HG03565 (cell line): Measurements from ENCODE around the gene LKAAEAR1.
A peak's percentile ranks its signal among the peaks of the same experiment; 100 is the strongest.

Experiments
- ATAC-seq: cut with Tn5 transposase; IDR thresholded peaks from one replicate; pipeline ENCODE4 v1.9.1; 2021; ENCODE audit warnings: mild to moderate bottlenecking, moderate library complexity; ENCODE audit not compliant: unreplicated experiment

Gene LKAAEAR1

DNA sequence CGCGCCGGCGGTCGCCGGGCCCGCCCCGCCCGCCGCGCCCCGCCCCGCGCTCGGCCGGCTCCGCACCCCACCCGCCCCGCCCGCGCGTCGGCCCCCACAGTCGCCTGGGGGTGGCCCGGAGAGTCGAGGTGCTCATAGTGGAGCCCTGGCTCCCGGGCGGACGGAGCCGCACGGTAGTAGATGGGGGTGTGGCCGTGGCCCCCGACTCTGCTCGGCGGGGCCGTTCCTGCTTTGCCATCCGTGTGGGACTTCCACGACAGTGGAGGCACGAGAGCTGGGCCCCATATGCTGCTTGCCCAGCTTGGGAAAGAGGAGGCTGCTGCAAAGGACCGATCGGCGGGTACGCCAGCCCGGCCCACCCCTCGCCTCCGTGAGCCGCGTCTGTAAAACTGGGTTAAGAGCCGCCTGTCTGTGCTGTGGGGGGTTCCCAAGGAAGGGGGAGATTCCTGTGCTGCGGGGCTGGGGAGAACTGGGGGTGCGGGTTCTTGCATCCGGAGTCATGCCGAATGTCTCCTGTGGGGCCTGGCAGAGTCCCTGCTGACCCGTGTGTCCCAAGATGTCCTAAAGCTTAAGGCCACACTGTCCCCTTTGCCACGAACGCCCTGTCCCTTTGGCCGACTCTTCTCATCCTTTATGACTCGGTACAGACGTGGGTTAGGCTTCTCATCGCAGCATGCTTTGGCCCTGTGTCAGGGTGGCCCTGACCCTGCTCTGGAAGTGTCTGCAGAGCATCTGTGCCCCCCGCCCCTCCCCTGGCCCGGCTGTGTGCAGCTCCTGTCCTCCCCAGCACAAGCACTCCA is 4.0 kb downstream of the LKAAEAR1 start, which contains the start of gene OPRL1:
Gene OPRL1, plus strand, starts transcription at position 70 of the 800 bp plus-strand sequence. CDS start 12,639 bp downstream, outside the sequence.
- ATAC-seq = no peak

- peak; percentile 35 for ATAC-seq
Observed at GRCh38 chr20:64079273-64080012, 4.8 kb downstream of the LKAAEAR1 start, which contains the start of gene RGS19. TSS of gene RGS19 (minus strand) at chr20:64079518. CDS start at chr20:64076886, 2,632 bp downstream.

DNA sequence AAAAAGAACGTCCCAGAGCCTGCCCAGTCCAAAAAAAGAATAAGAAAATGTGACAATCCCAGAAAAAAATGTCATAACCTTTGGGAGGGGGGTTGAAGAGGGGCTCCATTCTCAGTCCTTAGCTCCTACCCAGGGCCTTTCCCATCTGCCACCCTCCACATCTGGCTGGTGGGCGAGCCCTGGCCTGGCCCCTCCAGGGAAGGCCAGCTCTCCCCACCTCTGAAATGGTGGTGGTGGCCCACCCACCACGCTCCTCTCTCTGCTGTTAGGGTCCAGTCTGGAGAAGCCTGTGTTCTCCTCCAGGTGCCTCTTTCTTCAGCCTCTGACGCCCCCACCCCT is 5.3 kb downstream of the LKAAEAR1 start:
- no peak for ATAC-seq

DNA sequence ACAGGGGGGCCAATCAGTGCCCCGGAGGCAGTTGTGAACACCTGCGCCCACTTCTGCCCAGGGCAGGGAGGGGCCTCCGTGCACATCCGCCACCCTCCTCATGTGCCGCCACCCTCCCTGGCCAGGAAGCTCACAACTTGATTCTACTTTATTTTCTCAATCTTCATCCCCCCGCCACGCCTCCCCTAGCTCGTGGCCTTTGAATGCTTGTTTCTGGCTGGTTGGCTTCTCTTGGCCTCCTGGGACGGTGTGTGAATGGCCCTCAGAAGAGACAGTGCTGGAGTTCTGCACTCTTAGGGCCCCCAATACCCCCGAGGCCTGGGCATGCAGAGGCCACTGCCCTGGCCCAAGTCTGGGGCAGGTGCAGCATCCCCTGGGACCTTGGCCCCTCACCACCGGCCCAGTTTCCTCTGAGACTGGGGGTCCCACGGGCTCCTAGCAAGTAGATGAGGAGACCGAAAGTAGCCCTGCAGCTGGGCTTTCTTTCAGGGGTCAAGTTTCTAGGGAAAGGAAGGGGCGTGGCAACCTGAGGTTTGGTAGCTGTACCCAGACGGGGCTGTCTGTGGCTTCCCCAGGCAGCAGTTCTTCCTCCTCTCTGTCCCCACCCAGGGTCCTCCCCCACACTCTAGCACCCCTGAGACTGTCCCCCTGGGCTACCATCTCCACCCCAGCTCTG is 6.2 kb downstream of the LKAAEAR1 start:
- no peak for ATAC-seq

DNA sequence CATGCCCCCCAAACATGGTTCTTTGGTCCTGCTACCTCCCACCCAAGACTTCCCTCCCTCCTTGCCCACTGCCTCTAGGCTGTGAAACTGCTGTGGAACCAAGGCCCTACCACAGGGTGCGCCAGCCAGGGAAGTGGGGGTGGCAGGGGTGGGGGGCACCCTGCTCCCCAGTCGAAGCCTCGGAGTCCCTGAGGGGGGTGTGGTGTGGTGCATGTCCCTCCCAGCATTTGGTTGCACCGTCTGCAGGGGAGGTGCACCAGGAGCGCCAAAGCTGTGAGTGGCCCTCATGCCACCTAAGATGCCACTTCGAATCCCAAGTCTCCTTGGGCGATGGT is 6.7 kb downstream of the LKAAEAR1 start:
- ATAC-seq = no peak

GRCh38 chr20:64077094-64077493 is 7.1 kb downstream of the LKAAEAR1 start:
- ATAC-seq = no peak

DNA sequence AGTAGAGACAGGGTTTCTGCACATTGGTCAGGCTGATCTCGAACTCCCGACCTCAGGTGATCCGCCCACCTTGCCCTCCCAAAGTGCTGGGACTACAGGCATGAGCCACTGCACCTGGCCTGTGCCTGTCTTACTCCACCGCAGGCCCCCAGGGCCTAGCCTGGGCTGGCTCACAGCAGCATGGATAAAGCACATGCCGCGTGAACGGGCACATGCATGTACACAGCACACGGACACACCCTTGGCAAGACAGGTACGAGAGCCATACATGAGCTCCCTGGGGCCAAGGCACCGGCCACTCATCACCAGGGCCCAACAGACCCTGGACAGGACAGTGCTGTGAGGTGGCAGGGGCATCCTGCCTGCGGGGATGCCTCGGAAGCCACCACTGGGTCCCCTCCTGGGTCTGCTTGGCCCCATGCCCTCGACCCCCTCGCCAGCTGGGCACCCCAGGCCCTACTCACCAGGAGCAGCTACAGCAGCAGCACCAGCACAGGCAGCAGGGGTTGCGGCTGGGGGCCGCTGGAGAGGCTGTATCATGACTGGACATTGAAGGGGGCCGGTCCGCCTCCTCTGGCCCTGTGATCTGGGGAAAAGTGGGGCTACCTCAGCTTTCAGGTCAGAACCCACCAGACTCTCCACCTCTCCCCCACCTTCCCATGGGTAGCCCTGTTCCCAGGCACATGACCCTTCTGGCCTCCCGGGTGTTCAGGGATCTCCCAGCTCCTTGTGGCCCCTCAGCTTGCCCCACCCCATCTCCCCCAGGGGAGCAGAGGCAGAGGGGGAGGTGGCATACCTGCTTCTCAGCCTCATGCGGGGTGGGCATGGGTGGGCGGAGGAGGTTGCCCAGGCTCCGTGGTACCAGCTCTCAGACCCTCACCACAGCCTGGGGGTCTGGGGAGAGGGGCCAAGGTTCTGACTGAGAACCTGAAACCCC is 7.9 kb downstream of the LKAAEAR1 start:
- ATAC-seq = no peak

- no peak for ATAC-seq
Observed at GRCh38 chr20:64075556-64075955, 8.6 kb downstream of the LKAAEAR1 start.

DNA sequence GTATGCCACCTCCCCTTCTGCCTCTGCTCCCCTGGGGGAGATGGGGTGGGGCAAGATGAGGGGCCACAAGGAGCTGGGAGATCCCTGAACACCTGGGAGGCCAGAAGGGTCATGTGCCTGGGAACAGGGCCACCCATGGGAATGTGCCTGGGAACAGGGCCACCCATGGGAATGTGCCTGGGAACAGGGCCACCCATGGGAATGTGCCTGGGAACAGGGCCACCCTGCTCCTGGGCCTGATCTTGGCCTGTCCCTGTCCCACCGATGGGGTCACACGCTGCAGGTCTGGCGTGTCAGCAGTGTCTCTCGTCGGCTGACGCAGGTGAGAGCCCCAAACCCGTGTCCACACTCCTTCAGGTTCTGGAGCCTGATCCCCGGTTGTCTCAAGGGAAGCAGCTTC is 9.2 kb downstream of the LKAAEAR1 start:
- no peak for ATAC-seq

DNA sequence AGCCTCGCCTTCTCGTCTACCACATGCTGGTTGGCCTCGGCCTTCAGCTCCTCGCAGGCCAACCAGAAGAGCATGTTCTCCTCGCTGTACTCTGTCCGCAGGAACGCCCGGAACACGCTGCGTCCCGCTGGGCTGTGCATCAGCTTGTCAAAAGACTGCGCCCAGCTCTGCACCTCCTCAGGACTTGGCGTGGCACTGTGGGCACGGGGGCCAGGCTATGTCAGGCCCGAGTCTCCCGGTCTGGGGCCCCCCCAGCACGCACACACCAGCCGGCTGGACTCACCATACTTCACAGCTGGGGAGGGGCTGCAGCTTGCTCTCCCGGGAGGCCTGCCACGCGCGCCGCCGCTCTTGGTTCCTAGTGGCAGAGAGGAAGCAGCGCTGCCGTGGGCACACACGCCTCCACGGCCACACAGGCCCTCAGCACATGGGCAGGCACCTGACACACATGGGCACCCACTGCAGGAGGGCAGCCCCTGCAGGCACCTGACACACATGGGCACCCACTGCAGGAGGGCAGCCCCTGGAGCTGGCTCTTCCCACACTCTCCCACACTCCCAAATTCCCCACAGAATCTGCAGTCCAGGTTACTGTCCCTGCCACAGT is 9.9 kb downstream of the LKAAEAR1 start:
- ATAC-seq = no peak

DNA sequence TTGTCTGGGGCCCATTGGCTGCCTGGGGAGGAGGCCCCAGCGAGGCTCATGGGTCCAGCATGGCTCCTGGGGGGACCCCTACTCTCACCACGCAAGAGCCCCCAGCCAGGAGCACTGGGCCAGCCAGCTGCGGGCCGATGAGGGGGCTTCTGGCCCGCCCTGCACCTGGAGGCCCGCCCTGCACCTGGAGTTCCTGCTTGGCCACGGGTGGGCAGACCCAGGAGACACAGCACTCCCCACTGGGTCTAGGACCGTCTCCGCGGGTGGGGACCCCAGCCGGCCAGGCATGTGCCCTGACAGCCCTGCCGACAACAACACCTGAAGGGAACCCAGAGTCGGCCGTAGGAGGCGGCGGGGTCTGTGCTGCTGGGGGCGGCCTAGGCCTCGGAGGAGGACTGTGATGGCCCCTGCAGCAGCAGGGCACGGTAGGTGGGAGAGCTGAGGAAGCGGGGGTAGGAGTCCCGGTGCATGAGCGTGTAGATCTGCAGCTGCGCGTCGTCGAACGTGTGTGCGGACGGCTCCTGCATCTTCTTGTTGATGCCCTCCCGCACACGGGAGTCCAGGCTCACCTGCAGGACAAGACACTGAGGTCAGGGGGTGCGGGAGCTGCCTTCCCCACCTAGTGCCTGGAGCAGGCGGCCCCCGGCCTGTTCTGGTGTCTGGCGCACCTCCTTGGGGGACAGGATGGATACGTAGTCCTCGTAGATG is 10.6 kb downstream of the LKAAEAR1 start:
- ATAC-seq = no peak

GRCh38 chr20:64072498-64073063 is 11.6 kb downstream of the LKAAEAR1 start:
- no peak for ATAC-seq

DNA sequence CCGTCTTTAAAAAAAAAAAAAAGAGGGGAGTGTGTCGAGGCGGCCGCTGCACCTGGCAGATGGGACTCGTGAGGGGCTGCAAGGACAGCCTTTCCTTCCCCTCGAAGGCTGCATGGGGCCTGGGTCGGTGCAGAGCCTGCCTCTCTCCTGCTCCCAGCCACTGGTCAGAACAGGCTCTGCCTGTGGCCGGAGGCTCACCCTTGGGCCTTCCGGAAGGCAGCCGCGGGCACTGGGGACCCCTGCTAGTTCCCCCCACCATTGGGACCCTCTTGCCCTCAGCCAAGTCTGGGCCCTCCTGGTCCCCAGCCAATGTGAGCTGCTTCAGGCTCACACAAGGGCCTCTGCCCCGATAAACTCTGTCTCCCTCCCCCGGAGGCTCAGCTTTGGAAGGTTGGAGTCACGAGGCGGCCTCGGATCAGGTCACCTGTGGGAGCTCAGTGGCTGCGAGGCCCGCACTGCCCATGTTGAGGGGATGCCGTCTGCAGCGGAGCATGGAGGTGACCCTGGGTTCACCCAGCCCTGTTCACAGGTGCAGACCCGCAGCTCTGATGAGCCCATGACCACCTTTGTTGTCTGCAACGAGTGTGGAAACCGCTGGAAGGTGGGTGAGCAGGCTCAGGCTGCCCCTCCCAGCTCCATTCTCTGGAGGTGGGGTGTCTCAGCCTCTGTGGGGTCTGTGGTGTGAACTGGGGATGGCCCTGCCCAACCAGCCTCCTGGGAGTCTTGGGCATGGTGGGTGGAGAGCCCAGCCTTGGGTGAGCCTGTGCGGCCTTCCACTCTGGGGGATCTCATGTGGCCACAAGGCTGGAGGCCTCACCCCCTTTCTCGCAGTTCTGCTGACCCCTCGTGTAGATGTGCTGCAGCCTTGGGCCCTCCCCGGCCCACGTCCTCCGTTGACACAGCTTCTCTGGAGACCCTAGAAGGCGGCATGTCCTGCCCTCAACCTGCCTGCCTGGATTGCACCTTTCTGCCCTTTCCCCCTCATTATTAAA is 12.6 kb downstream of the LKAAEAR1 start:
- ATAC-seq = no peak

- ATAC-seq = no peak
Observed at GRCh38 chr20:64070244-64070993, 13.8 kb downstream of the LKAAEAR1 start.

- ATAC-seq = no peak
Observed at GRCh38 chr20:64069614-64070243, 14.5 kb downstream of the LKAAEAR1 start.

- no peak for ATAC-seq
Observed at GRCh38 chr20:64069209-64069613, 15.0 kb downstream of the LKAAEAR1 start.
